Measurements from ENCODE around the gene MME. TPM values are rescaled to one million over a fixed set of nuclear protein-coding genes. Genes with fewer than 3 reads are reported as not detected.
"Not testable (repeated sequence)": the region's sequence is repeated elsewhere in the genome, so short reads cannot be mapped to it uniquely, and the experiment has no call there.

The MME gene
- total RNA-seq, 1 donor from 2014 or later: 66.3 TPM

DNA sequence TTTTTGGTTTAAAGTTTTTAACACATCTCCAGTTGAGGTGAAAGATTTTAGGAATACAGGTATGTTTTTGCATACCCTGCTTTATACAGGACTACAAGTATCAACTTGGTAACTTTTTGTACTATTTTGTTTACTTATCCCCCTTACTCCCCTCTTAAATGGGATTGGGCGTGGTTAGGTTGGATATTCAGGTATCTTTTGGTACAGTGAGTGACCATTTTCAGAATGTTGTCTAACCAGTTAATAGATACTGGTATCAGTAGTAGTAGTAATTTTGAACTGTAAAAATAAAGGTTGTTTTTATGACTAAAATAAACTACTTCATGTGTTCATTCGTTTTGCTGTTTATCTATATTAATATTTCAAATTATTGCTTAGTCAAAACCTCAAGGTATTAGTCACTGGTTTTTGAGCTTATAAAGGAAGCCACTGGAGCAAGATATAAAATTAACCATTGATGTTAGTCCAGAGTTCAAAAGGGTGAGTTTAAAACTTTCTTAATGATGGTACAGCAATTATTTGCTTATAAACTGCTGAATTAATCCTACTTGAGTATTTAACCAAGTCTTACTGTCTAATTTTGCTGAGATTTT is 3.3 kb downstream of the MME start:
- ATAC-seq: no peak
- DNase-seq (ENCODE audit: low spot score): no peak

DNA sequence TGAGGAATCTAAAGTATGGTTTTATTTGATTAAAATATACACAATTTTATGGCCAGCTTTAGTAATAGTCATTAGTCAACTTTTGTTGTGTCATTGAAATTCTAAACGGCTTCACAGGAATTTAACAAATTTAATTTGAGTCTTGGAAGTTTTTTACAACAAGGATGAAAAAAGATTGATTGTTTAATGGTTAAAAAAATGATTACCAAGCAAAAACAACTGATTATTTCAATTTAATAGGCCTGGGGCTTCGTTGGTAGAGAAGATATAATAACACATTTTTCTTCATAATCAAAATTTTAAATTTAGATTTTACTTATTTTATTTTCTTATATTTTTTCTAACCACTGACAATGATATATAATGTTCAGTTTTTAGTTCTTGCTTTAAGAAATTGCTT is 4.4 kb downstream of the MME start:
- DNase-seq (ENCODE audit: low spot score): no peak
- no peak for ATAC-seq

DNA sequence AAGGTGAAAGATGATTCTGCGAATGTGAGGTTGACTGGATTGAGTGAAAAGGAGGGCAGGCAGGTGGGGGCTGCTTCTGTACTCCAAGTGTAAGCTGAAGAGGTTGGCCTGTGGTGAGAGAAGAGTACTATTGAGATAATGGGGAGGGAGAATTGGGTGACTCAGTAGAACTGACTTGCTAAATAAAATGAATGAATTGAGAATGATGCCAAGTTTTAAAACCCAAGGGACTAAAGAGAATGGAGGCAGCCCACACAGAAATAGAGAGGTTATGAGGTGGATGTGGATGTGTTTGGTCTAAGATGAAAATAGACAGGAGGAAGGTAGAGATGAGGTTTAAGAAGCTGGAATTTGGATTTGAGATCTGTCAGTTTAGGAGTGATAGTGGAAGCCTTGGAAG is 5.9 kb downstream of the MME start:
- ATAC-seq: no peak
- DNase-seq (ENCODE audit: low spot score): no peak

DNA sequence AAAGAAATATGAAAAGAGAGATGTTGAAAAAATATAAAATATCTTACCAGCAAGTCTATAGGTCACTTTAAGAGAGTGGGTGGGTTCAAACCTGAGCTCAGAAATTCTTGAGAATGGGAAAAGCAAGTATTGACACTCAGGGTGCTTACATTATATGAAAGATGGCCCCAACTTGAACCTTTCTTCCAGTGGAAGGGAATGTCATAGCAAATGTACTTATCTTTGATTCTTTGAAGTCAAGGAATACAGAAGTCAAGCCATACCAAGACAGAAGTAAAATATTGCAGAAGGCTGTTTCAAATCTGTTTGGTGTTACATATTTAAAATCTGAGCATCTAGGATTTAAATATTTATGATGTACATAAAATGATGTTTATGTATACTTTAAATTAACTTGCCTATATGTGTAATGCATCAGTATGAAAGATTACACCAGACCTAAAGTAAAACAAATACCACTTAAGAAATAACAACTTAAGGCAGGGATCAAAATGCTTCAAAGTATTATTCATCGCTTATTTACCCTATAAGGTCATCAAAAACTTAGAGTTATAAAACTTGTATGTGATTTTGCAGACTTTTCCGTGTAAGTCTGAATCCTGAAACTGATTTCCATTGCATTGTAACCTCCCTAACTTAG is 8.7 kb downstream of the MME start:
- no peak for DNase-seq (ENCODE audit: low spot score)
- no peak for ATAC-seq

DNA sequence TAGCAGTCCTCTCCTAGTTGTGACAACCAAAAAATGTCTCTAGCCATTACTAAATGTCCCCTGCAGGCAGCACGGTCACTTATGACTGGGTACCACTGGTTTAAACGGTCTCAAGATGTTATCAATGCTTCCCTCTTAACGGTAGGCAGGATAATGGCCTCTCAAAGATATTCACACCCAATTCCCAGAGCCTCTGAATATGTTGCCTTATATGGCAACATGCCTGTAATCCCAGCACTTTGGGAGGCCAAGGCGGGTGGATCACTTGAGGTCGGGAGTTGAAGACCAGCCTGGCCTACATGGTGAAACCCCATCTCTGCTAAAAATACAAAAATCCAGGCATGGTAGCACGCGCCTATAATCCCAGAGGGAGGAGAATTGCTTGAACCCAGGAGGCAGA is 9.4 kb downstream of the MME start:
- no peak for ATAC-seq
- no peak for DNase-seq (ENCODE audit: low spot score)

DNA sequence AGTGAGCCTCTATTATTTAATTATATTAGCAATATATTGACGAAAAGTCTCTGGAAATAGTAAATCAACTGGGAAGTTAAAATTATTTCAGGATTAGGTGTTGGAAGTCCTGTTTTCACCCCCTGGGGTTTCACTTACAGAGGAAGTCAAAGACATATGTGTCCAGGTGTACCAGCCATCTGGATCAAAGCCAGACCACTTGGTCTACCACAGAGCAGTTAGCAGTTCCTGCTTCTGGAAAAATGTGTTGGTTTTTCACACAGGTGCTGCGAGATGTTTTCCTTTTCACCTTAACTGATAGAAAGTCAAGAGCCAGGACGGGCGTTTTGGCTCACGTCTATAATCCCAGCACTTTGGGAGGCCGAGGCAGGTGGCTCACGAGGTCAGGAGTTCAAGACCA is 13.1 kb downstream of the MME start:
- ATAC-seq (no peak), DNase-seq (ENCODE audit: low spot score) (no peak)

DNA sequence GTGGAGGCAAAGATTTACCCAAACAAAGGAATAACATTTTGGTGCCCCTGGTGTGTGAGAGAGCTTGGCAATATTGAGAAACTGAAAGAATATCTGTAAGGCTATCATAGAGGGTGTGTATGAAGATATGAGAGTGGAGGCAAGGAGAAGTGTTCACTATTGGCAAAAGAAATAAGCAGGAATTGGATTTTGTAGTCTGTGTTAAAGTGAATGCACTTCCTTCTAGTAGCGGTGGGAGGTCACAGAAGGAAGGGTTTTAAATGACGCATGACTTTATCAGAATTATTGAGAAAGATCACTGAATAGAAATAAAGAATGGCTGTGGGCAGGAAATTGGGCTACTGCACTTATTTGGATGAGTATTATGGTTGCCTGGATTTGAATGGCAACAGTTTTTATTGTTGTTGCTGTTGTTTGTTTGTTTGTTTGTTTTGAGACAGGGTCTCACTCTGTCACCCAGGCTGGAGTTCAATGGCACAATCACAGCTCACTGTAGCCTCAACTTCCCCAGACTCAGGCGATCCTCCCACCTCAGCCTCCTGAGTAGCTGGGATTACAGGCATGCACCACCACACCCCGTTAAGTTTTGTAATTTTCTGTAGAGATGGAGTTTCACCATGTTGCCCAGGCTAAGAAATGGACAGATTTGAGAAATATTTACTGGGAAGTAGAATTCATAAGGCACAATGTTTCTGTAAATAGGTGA is 16.3 kb downstream of the MME start:
- DNase-seq (ENCODE audit: low spot score): no peak
- no peak for ATAC-seq

DNA sequence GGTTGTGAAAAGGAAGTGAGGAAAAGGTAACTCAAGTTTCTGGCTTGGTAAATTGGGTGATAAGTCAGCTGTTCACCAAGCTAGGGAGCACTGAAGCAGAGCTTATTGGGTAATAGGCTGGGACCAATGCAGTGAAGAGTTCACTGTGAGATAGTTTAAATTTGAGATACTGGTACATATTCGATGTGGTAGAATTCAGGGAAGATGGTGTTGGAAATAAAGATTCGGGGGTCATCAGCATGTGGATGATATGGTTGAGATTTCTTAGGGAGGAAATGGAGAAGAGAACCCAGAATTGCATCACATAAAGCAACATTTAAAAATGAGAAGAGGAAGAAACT is 16.9 kb downstream of the MME start:
- ATAC-seq (no peak), DNase-seq (ENCODE audit: low spot score) (no peak)

DNA sequence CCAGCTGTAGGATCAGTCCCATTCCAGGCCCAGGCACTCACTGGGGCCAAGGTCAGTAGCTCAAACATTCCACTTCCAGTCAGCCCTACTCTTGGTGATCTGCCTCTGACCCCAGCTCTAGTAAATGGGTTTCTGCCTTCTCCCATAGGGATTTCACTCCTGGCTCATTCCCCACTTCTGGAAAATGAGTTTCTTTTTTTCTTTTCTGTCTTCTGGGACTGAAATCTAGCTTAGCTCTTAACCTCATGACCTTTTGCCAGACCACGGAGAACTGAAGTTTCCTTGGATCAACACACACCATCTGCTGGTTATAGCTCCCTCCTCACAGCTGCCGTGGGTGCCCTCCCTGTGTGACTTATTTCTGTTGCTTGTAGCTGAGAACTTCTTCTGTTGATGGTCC is 21.3 kb downstream of the MME start:
- no peak for ATAC-seq
- DNase-seq (ENCODE audit: low spot score): no peak

DNA sequence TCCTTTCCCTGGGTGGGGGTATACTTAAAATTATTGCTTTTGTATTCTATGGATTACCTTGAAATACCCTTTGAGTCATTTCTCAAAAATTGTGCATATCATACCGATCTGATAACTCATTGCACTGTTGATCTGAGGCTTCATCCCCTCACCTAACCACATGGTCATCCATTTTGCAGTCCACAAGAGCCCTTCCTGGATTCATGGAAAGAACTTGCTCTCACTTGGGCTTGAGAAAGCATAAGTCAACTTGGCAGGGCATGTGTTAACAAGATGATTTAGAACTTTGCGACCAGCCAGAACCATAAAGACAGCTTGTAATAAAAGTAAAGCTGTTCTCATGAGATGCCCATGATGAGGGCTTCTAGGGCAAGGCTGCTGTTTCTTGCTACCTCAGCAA is 22.2 kb downstream of the MME start:
- DNase-seq (ENCODE audit: low spot score) (no peak), ATAC-seq (no peak)

DNA sequence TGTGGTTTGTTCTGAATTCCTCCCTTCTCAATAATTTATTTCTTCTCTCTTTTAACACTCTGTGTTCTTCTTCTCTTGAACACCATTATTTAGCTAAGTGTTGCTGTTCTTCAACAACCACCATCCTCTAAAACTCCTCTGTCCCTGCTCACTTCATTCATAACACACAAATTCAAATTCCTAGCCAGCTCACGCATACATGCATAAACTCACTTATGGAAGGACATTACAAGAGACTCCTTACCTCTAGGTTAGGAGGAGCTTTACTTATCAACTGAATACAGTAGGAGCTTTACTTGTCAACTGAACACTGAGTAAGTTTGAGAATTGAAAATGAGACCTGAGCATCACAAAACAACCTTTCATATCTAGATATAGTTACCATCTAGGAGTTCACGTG is 23.6 kb downstream of the MME start:
- ATAC-seq (no peak), DNase-seq (ENCODE audit: low spot score) (no peak)

DNA sequence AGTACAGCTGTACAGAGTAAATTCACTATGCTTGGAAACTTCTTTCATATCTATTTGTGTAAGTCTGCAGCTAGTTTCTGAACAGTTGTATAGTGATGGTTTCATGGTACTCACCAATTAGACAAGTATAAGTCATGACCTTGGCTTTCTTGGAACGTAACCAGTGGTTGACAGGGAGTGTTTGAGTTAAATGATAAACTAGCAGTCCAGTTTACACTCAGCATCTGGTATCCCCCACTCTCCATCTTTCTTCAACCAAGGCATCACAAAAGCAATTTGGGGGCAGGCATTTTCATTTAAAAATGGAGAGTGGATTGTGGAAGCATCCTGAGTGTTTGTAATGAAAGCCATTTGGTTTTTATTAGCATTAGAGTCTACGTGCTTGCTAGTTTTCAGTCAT is 26.0 kb downstream of the MME start:
- ATAC-seq (no peak), DNase-seq (ENCODE audit: low spot score) (no peak)

DNA sequence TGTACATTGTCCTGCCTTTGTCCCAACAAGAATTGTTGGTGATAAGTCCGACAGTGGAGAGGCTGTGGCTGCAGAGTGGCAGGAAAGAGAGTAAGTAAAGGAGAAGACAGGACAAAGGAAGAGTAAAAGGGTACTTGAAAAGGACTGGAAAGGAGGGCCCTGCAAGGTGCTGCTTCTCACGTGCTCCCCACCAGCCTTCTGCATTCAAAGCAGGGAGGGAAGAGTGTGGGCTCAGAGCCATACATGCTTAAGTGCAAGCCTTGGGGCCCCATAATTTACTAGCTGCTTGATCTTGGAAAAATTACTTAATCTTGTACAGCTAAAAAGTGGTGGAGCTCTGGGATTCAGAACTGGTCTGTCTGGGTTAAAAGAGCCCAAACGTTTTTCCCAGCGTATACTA is 29.9 kb downstream of the MME start:
- no peak for DNase-seq (ENCODE audit: low spot score)
- ATAC-seq: no peak

DNA sequence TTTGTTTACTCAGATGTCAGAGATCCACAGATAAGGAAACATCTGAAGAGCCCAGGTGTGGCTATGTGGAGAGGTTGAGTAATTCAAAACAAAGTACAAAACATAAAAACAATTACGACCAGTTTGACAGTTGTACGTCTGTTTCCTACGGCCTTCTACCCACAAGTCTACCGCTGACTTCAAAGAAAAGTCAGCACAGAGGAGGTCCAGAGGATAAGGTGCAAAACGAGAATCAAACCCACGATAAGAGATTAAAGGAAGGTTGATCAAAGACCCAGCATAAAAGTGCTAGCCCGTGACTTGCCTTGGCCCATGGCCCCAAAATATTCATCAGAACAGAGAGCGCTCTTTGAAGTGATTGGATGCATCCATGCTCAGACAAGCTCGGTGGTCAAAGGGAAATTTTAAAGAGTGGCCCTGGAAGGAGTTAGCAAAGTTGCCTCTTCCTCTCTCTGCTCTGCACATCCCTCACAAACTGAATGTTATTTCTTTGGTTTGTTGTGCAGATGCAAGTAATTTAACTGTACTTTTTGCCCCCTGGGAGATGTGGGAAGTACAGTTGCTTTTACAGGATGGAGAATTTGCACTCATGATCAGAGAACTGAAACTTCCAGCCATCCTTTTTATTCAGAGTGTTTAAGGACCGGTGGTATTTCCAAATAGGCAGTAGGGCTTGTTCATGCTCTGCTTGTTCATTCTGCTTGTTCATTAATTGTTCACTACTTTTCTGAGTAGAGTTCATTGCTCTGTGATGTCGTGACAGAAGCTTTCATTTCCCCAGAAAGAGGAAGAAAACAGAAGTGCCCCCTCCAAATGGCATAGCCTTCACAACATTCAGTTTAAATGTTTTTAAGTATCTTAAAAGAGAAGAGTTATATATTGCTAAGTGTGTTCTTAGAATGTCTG is 31.1 kb downstream of the MME start:
- no peak for DNase-seq (ENCODE audit: low spot score)
- ATAC-seq: no peak

DNA sequence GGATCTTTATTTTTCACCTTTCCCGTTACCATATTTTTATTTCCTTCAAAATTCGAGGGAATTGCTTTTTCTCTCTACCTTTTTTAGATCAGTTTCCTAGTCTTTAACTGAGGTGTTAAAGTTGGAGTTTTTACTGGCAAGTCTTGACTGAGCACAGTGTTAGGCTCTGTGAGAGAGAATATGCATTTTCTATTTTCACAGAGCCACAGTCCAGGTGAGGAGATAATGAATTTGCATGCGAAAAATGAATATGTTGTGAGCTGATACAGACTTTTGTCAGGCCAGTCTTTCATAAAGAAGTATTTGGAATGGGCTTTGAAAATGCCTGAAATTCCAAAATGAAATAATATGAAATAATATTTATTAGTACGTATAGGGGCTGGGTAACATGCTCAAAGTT is 31.9 kb downstream of the MME start:
- no peak for DNase-seq (ENCODE audit: low spot score)
- ATAC-seq: no peak

DNA sequence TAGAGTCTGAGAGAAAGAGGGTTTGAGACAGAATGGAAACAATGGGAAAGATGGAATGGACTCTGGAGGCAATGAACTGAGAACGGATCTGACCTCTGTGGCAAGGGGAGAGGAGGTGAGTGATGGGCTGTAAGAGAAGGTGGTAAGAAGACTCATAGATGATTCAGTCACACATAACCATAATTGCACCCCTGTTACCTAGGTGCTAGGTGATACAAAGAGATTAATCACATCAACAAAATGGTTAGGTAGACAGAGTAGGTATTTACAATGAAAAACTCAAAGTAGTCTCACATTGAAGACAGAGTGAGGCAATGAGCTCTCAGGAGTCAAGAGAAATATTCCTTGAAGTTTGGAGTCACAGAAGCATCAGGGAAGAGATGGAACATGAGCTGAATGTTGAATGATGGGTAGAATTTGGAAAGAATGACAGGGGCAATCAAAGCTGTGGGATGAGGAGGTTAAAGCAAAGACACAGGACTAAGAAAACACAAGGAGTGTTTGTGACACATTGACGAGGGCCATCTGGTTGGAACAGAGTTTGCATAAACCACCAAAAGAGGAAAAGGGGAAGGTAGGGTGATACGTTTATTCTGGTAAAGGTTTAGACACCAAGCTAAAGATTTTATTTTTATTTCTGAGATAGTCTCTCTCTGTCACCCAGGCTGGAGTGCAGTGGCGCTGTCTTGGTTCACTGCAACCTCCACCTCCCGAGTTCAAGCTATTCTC is 32.7 kb downstream of the MME start:
- DNase-seq (ENCODE audit: low spot score) (no peak), ATAC-seq (no peak)

DNA sequence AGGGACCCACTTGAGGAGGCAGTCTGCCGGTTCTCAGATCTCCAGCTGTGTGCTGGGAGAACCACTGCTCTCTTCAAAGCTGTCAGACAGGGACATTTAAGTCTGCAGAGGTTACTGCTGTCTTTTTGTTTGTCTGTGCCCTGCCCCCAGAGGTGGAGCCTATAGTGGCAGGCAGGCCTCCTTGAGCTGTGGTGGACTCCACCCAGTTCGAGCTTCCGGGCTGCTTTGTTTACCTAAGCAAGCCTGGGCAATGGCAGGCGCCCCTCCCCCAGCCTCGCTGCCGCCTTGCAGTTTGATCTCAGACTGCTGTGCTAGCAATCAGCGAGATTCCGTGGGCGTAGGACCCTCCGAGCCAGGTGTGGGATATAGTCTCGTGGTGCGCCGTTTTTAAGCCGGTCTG is 44.6 kb downstream of the MME start:
- not testable (repeated sequence) for ATAC-seq
- DNase-seq (ENCODE audit: low spot score): peak; percentile 46

DNA sequence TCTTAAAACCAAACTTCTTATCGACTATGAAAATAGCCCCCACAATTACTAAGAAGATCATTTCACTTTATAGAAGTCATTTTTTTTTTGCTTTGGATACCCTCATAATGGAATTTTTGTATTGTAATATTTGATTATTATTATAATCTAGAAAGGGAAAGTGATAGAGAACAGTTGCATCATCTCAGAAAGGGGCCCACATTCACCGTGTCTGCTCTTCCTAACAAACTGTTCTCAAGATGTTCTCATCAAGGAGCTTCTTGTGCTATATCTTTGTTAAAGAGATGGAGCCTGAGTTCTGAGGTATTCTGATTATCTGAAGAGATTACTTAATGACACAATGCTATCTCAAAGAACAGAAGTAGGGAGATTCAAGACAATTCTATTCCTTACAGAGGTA is 49.3 kb downstream of the MME start:
- ATAC-seq: no peak
- no peak for DNase-seq (ENCODE audit: low spot score)

DNA sequence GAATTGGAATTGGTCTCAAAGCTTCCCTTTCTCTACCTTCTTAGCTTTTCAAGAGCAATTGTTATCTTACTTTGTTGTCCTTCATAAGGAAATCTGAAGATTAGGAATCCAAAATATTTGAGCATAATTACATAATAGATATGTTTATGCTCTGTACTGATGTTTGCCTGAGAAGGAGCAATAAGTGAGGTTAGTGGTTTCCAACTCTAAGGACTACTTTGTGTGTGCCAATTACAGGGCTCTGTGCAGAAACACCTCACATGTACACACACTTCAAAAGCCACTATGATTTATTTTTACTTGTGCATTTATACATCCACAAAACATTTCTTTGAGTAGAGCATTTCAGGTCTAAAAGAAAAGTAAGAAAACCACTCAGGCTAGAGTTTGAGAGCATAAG is 49.9 kb downstream of the MME start:
- DNase-seq (ENCODE audit: low spot score): no peak

DNA sequence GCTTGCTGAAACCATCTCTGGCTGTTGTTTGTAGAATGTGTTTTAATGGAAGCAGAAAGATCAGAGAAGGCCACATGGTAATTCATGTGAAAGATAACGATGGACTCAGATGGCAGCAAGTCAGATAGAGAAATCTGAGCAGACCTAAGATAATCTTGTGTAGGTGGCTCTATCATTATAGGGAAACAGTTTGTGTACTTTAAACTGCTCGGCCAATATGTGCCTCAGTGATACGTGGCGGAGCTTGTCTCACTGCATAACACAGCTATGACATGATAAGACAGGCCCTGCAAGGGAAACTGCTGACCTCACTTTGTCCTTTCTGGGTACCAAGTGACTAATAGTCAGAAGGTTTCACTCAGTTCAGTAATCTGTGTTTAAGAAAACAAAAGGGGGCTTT is 51.0 kb downstream of the MME start:
- DNase-seq (ENCODE audit: low spot score): no peak
- no peak for ATAC-seq

More for the DNA sequence above, 49.9 kb downstream of the MME start:
- no peak for ATAC-seq

DNA sequence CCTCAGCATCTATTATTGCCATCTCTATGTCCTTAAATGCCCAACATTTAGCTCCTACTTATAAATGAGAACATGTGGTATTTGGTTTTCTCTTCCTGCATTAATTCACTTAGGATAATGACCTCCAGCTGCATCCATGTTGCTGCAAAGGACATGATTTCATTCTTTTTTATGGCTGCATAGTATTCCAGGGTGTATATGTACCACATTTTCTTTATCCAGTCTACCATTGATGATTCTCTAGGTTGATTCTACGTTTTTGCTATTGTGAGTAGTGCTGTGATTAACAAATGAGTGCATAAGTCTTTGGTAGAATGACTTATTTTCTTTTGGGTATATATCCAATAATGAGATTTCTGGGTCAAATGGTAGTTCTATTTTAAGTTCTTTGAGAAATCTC is 54.2 kb downstream of the MME start:
- ATAC-seq: not testable (repeated sequence)

More for the DNA sequence above, 54.2 kb downstream of the MME start:
- DNase-seq (ENCODE audit: low spot score): not testable (repeated sequence)
